ENCODE data around the gene KIF11.
"Not testable (repeated sequence)": the region's sequence is repeated elsewhere in the genome, so short reads cannot be mapped to it uniquely, and the experiment has no call there.

KIF11 gene

GRCh38 chr10:92592761-92593618 lies at the start of gene KIF11:
KIF11 (plus strand) TSS chr10:92593130; CDS start chr10:92593376, 246 bp downstream.
- DNase-seq (ENCODE audit: extremely low read depth in 1 of 2, low read depth in 1 of 2), result peak; percentile 91 to 98

GRCh38 chr10:92544296-92544695 lies 48.6 kb upstream of the KIF11 start:
- no peak for DNase-seq (ENCODE audit: extremely low read depth in 1 of 2, low read depth in 1 of 2)

GRCh38 chr10:92545556-92545955 lies 47.4 kb upstream of the KIF11 start:
- DNase-seq (ENCODE audit: extremely low read depth in 1 of 2, low read depth in 1 of 2), result no peak

GRCh38 chr10:92547676-92548075 lies 45.3 kb upstream of the KIF11 start:
- no peak for DNase-seq (ENCODE audit: extremely low read depth in 1 of 2, low read depth in 1 of 2)

- DNase-seq (ENCODE audit: extremely low read depth in 1 of 2, low read depth in 1 of 2), result no peak
Observed at GRCh38 chr10:92550924-92551323, 42.0 kb upstream of the KIF11 start.

- no peak for DNase-seq (ENCODE audit: extremely low read depth in 1 of 2, low read depth in 1 of 2)
Observed at GRCh38 chr10:92552310-92552709, 40.6 kb upstream of the KIF11 start.

GRCh38 chr10:92553959-92554358 lies 39.0 kb upstream of the KIF11 start:
- no peak for DNase-seq (ENCODE audit: extremely low read depth in 1 of 2, low read depth in 1 of 2)

GRCh38 chr10:92559046-92559445 lies 33.9 kb upstream of the KIF11 start:
- no peak for DNase-seq (ENCODE audit: extremely low read depth in 1 of 2, low read depth in 1 of 2)

- DNase-seq (ENCODE audit: extremely low read depth in 1 of 2, low read depth in 1 of 2), result no peak
Observed at GRCh38 chr10:92562424-92562823, 30.5 kb upstream of the KIF11 start.

- DNase-seq (ENCODE audit: extremely low read depth in 1 of 2, low read depth in 1 of 2), result no peak
Observed at GRCh38 chr10:92567952-92568600, 24.9 kb upstream of the KIF11 start.

- no peak for DNase-seq (ENCODE audit: extremely low read depth in 1 of 2, low read depth in 1 of 2)
Observed at GRCh38 chr10:92569071-92569470, 23.9 kb upstream of the KIF11 start.

GRCh38 chr10:92569663-92570062 lies 23.3 kb upstream of the KIF11 start:
- DNase-seq (ENCODE audit: extremely low read depth in 1 of 2, low read depth in 1 of 2), result not testable (repeated sequence)

GRCh38 chr10:92571649-92572048 lies 21.3 kb upstream of the KIF11 start:
- DNase-seq (ENCODE audit: extremely low read depth in 1 of 2, low read depth in 1 of 2), result no peak

GRCh38 chr10:92572362-92573090 lies 20.4 kb upstream of the KIF11 start:
- DNase-seq (ENCODE audit: extremely low read depth in 1 of 2, low read depth in 1 of 2), result no peak

GRCh38 chr10:92573091-92573797 lies 19.7 kb upstream of the KIF11 start:
- DNase-seq (ENCODE audit: extremely low read depth in 1 of 2, low read depth in 1 of 2), result no peak

GRCh38 chr10:92573798-92574547 lies 19.0 kb upstream of the KIF11 start, which contains the start of gene IDE:
IDE (minus strand) TSS chr10:92574093; CDS start chr10:92574019, 74 bp downstream.
- peak; percentile 68 to 71 for DNase-seq (ENCODE audit: extremely low read depth in 1 of 2, low read depth in 1 of 2)

GRCh38 chr10:92574548-92575261 lies 18.2 kb upstream of the KIF11 start:
- no peak for DNase-seq (ENCODE audit: extremely low read depth in 1 of 2, low read depth in 1 of 2)

- DNase-seq (ENCODE audit: extremely low read depth in 1 of 2, low read depth in 1 of 2), result no peak
Observed at GRCh38 chr10:92575961-92576360, 17.0 kb upstream of the KIF11 start.

- DNase-seq (ENCODE audit: extremely low read depth in 1 of 2, low read depth in 1 of 2), result not testable (repeated sequence)
Observed at GRCh38 chr10:92582347-92582746, 10.6 kb upstream of the KIF11 start.

Measured in stimulated activated CD8-positive, alpha-beta memory T cell treated with anti-CD3 and anti-CD28 coated beads, Interleukin-7, amount 100 ng/mL, for 48 hours (primary cell).